T-helper 22 cell (primary cell): Measurements from ENCODE around the gene ATXN7L3B.
"Not testable (repeated sequence)": the region's sequence is repeated elsewhere in the genome, so short reads cannot be mapped to it uniquely, and the experiment has no call there.

ENCODE experiments used
- DNase-seq: peaks from one replicate; pipeline ENCODE4 v3.0.0-alpha.2; 2020; ENCODE audit warnings: low read depth

The ATXN7L3B gene

DNA sequence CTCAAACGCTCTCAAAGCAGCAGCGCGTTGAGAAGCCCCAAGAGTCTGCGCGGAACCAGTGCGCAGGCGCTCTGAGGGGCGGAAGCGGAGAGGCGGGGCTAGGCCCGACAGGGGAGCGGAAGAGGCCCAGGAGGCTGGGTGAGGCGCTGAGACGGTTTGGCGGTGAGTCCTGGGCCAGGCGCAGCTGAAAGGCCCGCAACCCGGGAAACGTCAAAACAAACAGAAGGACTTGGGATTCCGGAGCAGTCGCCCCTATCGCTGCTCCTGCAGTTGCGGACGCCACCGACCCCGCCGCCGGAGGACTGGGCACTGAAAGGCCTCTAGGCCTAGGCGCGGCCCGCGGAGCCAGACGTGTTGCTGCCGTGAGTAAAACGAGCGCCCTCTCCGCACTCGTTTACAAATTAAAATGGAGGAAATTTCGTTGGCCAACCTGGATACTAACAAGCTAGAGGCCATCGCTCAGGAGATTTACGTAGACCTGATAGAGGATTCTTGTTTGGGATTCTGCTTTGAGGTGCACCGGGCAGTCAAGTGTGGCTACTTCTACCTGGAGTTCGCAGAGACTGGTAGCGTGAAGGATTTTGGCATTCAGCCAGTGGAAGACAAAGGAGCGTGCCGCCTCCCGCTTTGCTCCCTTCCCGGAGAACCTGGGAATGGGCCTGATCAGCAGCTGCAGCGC, at the start of gene ATXN7L3B:
Gene ATXN7L3B, plus strand, starts transcription at position 129 of the 679 bp plus-strand sequence. Its CDS starts 278 bp downstream, at position 407.
- peak; percentile 88 for DNase-seq

DNA sequence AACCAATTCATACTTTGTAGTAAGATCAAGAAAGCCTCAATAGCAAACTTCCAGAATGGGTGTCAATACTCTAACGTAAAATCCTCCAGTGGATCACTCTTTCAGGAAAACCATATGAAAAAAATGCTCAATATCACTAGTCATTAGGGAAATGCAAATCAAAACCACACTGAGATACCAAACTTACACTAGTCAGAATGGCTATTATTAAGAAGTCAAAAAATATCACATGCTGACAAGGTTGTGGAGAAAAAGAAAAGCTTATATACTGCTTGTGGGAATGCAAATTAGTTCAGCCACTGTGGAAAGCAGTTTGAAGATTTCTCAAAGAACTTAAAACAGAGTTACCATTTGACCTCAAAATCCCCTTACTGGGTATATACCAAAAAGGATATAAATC, 49.5 kb upstream of the ATXN7L3B start:
- DNase-seq: no peak

- DNase-seq: no peak
Observed at GRCh38 chr12:74489543-74489942, 48.1 kb upstream of the ATXN7L3B start.

- no peak for DNase-seq
Observed at GRCh38 chr12:74490390-74491064, 47.1 kb upstream of the ATXN7L3B start.

DNA sequence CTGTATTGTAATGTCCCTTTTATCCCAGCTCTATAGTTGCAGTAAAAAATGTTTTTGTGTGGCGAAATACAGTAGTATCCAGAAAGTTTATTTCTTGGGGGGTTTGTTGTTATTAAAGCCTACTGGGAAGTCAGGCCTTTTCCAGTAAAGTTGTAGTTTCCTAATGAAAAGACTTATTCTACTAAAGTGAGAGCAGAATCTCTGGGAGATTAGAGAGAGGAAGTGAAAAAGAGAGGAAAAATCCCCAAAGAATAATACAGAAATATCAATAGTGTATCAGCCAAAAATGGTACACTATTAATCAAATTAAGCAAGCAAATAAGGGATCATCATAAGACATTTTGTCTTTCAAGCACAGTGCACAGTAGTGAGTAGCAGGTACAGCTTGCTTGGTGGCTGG, 46.3 kb upstream of the ATXN7L3B start:
- DNase-seq: no peak

- no peak for DNase-seq
Observed at GRCh38 chr12:74499192-74499591, 38.4 kb upstream of the ATXN7L3B start.

DNA sequence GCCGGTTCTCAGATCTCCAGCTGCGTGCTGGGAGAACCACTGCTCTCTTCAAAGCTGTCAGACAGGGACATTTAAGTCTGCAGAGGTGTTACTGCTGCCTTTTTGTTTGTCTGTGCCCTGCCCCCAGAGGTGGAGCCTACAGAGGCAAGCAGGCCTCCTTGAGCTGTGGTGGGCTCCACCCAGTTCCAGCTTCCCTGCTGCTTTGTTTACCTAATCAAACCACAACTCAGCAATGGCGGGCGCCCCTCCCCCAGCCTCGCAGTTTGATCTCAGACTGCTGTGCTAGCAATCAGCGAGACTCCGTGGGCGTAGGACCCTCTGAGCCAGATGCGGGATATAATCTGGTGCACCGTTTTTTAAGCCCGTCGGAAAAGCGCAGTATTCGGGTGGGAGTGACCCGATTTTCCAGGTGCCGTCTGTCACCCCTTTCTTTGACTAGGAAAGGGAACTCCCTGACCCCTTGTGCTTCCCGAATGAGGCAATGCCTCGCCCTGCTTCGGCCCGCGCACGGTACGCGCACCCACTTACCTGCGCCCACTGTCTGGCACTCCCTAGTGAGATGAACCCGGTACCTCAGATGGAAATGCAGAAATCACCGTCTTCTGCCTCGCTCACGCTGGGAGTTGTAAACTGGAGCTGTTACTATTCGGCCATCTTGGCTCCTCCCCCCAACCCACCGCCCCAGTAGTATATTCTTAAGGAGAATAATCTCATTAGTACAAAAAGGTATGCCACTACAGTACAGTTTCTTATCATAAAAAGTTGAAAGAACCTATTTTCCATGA, 28.6 kb upstream of the ATXN7L3B start:
- not testable (repeated sequence) for DNase-seq

- DNase-seq: no peak
Observed at GRCh38 chr12:74509886-74510285, 27.7 kb upstream of the ATXN7L3B start.

- no peak for DNase-seq
Observed at GRCh38 chr12:74514098-74514872, 23.4 kb upstream of the ATXN7L3B start.

DNA sequence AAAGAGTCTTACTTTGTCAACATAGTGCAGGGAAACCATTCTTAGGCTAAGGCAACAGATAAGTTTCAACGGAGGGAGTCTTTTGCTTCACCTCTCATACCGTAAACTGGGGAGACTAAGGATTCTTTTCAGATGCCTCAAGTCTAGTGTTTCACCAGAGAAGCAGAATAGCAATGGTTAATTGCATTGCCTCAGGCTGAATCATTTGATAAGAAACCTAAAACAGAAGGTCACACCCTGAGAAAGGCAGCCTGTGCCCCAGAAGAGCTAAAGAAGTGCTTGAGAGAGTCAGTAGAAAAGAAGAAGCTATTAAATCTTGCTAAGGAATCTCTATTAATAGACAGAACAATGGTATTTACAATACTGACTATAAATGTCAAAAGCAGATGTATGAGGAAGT, 21.8 kb upstream of the ATXN7L3B start:
- no peak for DNase-seq

DNA sequence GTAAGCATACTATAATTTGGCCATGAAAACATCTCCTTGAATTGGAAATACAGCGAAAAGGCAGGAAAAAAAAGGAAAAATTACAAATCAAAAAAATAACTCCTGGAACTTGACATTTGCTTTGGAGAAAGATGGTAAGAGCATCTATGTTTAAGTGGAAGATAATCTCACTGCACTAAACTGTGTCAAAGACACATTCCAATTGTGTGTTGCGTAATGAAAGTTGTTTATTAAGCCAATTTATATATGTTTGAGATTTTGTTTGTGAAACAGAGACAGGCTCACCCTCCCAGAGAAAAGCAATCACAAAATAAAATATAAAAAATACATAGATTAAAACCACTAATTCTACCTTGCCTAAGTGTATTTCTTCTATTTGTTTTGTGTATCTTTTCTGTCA, 11.1 kb upstream of the ATXN7L3B start:
- no peak for DNase-seq

- DNase-seq: no peak
Observed at GRCh38 chr12:74527491-74527890, 10.1 kb upstream of the ATXN7L3B start.

- DNase-seq: no peak
Observed at GRCh38 chr12:74530676-74531075, 7.0 kb upstream of the ATXN7L3B start.

GRCh38 chr12:74535536-74535935, 2.1 kb upstream of the ATXN7L3B start:
- DNase-seq: no peak

DNA sequence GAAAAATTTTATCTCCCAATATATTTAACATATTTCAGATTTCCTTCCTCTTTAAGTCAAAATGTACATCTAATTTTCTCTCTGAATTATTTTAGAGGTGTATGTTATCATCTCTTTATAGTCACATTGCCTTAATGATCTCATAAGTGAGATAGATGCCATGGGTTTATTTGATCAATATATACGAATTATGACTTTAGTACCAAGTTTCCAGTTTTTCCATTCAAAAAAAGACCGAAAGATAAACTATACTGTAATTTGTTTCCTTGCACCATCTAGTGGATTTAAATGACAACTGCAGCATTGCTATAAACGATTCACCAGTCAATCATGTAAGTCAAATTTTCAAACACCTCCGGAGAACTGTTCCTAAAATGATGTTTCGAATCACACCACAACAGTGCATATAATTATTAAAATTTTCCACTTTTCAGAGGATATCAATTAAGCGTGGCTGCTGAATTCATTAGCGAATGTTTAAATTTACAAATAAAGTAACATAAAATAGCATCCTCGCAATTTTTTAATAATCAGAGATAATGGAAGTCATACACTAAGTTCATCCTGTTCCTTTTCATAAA, 419 bp upstream of the ATXN7L3B start:
- no peak for DNase-seq

DNA sequence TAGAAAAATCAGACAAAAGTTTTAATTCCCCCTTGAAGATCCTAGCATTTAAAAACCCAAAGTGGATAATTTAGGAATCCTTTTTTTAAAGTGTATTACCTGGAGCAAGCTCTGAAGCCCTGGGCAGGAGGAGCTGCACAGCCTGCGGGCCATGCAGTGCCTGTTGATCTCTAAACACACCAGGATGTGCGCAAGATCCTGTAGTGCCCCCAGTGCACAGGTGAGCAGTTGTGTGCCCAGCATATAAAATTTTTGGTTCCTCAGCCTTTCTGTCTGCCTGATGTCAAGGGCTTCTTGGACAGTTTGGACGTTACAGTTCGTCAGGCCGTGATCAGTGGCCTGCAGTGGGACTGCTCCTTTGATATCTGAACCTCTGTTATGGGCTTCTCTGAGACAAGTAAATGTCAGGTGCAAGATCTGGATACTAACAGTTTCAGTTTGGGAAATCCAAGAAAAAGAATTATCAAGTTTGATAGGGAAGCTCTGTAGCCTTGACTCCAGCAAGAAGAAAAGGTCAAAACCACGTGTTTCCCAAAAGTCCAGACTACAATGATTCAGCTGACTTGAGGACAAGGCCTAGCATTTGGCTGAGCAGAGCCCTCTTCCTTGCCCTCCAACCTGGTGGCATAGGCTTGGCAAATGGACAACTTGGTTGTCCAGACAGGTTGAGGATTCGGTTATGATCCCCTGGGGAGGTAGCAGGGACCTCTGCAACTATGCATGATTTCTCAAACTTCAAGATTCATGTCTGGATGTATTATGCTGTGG, 1.0 kb downstream of the ATXN7L3B start:
- peak; percentile 11 for DNase-seq

- DNase-seq: no peak
Observed at GRCh38 chr12:74539261-74539660, 1.6 kb downstream of the ATXN7L3B start.

DNA sequence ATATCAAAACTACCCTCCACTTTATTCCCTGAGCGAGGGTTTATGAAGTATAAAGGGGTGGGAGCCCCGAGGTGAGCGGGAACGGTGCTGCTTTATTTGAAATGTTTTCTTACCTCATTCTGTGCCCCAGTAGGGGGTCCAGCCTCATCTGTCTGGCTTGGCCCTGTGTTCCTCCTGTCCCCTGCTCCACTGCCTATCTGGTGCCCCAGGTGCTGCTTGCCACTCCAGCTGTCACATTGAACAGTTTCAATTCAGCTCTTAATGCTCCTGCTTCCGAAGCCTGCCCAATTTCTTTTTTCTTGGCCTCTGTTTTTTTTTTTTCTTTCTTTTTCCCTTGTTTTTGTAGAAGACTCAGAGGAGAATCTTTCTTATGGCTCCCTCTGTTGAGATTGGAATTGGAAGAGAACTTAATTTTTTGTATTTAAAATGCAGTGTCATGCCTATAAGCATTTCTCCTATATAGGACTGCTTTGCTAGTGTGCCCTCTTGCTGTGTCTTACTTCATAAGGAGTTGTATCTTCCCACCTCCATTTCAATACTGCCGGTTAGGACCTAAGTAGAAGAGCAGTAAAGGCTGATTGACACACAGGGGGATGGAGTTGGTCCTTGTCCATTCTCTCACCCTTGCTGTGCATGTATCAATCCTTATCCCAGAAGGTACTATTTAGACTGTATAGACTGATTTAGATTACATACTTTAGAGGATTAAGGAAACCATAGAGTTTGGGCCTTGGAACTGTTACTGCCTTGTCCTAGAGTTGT, 2.3 kb downstream of the ATXN7L3B start:
- DNase-seq: no peak

- DNase-seq: no peak
Observed at GRCh38 chr12:74541074-74541473, 3.4 kb downstream of the ATXN7L3B start.

DNA sequence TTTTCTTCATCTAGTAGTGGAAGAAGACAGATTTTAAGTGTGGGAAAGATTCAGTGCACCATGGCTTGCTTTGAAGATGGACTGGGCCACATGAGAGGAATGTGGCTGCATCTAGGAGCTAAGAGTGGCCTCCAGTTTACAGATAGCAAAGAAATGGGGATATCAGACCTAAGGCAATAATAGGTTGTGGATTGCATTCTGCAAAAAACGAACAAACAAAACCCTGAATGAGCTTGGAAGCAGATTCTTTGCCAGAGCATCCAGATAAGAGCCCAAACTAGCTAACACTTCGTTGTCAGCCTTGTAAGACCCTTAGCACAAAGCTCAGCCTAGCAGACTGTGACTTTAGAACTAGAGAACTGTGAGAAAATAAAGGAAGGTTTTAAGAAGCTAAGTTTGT, 9.6 kb downstream of the ATXN7L3B start:
- DNase-seq: no peak
